ENCODE measurements around the gene ITGAE.
"Not testable (repeated sequence)": the region's sequence is repeated elsewhere in the genome, so short reads cannot be mapped to it uniquely, and the experiment has no call there.

DNA sequence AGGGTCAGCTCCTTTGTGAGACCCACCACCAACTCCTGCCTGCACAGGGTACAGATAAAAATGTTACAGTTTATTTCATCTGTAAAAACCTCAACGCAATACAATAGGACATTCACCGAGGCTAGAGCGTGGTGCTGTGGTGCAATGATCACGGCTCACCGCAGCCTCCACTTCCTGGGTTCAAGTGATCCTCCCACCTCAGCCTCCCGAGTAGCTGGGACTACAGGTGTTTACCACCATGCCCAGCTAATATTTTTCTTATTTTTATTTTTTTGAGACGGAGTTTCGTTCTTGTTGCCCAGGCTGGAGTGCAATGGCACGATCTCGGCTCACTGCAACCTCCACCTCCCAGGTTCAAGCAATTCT is 66.1 kb downstream of the ITGAE start:
- TF ChIP-seq EZH2 (IDR thresholded peaks at IDR 0.05; ENCODE audit: borderline replicate concordance, low read length) = not testable (repeated sequence)
- TF ChIP-seq, protein P1, sequence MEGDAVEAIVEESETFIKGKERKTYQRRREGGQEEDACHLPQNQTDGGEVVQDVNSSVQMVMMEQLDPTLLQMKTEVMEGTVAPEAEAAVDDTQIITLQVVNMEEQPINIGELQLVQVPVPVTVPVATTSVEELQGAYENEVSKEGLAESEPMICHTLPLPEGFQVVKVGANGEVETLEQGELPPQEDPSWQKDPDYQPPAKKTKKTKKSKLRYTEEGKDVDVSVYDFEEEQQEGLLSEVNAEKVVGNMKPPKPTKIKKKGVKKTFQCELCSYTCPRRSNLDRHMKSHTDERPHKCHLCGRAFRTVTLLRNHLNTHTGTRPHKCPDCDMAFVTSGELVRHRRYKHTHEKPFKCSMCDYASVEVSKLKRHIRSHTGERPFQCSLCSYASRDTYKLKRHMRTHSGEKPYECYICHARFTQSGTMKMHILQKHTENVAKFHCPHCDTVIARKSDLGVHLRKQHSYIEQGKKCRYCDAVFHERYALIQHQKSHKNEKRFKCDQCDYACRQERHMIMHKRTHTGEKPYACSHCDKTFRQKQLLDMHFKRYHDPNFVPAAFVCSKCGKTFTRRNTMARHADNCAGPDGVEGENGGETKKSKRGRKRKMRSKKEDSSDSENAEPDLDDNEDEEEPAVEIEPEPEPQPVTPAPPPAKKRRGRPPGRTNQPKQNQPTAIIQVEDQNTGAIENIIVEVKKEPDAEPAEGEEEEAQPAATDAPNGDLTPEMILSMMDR (conservative IDR thresholded peaks at IDR 0.05 in 1 of 2, IDR thresholded peaks at IDR 0.05 in 1 of 2; ENCODE audit: extremely low read depth in 1 of 2, insufficient read depth in 1 of 2, low read depth in 1 of 2, low read length in 2 of 2) = not testable (repeated sequence)
